ENCODE results near the gene DLG2.

DLG2 gene

GRCh38 chr11:84383576-84383975 is 1243.6 kb downstream of the DLG2 start:
- H3K79me2 ChIP-seq (ENCODE audit: control insufficient read depth, low read length) = no peaks in the 10 kb centered on the region

GRCh38 chr11:84381666-84382065 is 1245.5 kb downstream of the DLG2 start:
- H3K4me1 ChIP-seq (ENCODE audit: control insufficient read depth, low read length) = no peaks in the 10 kb centered on the region
- no peak overlapping the region for H3K4me2 ChIP-seq (ENCODE audit: low read length)
- H3K36me3 ChIP-seq (ENCODE audit: control insufficient read depth, low read length) = no peaks in the 10 kb centered on the region
- H4K20me1 ChIP-seq (ENCODE audit: control insufficient read depth, insufficient read depth, low read depth, low read length) = no peaks in the 10 kb centered on the region
- H3K4me3 ChIP-seq (ENCODE audit: low read length) = no peak overlapping the region
- TF ChIP-seq EZH2phosphoT487 (IDR thresholded peaks at IDR 0.05; ENCODE audit: borderline replicate concordance, low read length) = no peak
- no peak for TF ChIP-seq CTCF (IDR thresholded peaks at IDR 0.05; ENCODE audit: low read depth, low read length, poor library complexity, severe bottlenecking)
- H3F3A ChIP-seq (ENCODE audit: control insufficient read depth, insufficient read depth) = no peaks in the 10 kb centered on the region
- H3K79me2 ChIP-seq (ENCODE audit: control insufficient read depth, low read length) = no peaks in the 10 kb centered on the region
- no peaks in the 10 kb centered on the region for H3K27me3 ChIP-seq (ENCODE audit: control insufficient read depth, low read length)
- H3K9me2 ChIP-seq (replicated peaks; ENCODE audit: control insufficient read depth, low read length) = no peaks in the 10 kb centered on the region
- H3K27ac ChIP-seq (ENCODE audit: low read depth, low read length) = no peak overlapping the region
- no peaks in the 10 kb centered on the region for H3K9me3 ChIP-seq (ENCODE audit: control insufficient read depth, insufficient read depth, low read length)

More at GRCh38 chr11:84383576-84383975, 1243.6 kb downstream of the DLG2 start:
- H3K9me3 ChIP-seq (ENCODE audit: control insufficient read depth, insufficient read depth, low read length) = no peaks in the 10 kb centered on the region
- no peaks in the 10 kb centered on the region for H3K4me1 ChIP-seq (ENCODE audit: control insufficient read depth, low read length)
- H3K27me3 ChIP-seq (ENCODE audit: control insufficient read depth, low read length) = peaks cover 3% of the 10 kb centered on the region; the same call in 1 of the 2 replicates
- no peaks in the 10 kb centered on the region for H3K9me2 ChIP-seq (replicated peaks; ENCODE audit: control insufficient read depth, low read length)
- no peaks in the 10 kb centered on the region for H3F3A ChIP-seq (ENCODE audit: control insufficient read depth, insufficient read depth)
- H3K4me3 ChIP-seq (ENCODE audit: low read length) = no peak overlapping the region
- no peak overlapping the region for H3K27ac ChIP-seq (ENCODE audit: low read depth, low read length)
- H4K20me1 ChIP-seq (ENCODE audit: control insufficient read depth, insufficient read depth, low read depth, low read length) = no peaks in the 10 kb centered on the region
- no peak overlapping the region for H3K4me2 ChIP-seq (ENCODE audit: low read length)
- TF ChIP-seq CTCF (IDR thresholded peaks at IDR 0.05; ENCODE audit: low read depth, low read length, poor library complexity, severe bottlenecking) (no peak), EZH2phosphoT487 (IDR thresholded peaks at IDR 0.05; ENCODE audit: borderline replicate concordance, low read length) (no peak)
- no peaks in the 10 kb centered on the region for H3K36me3 ChIP-seq (ENCODE audit: control insufficient read depth, low read length)

GRCh38 chr11:84372381-84372950 is 1254.7 kb downstream of the DLG2 start:
- Histone ChIP-seq H3K9me3 (ENCODE audit: control insufficient read depth, insufficient read depth, low read length) (no peaks in the 10 kb centered on the region), H3K4me3 (ENCODE audit: low read length) (no peak overlapping the region), H3K4me1 (ENCODE audit: control insufficient read depth, low read length) (no peaks in the 10 kb centered on the region), H3K9me2 (replicated peaks; ENCODE audit: control insufficient read depth, low read length) (no peaks in the 10 kb centered on the region), H3K79me2 (ENCODE audit: control insufficient read depth, low read length) (no peaks in the 10 kb centered on the region), H3K27ac (ENCODE audit: low read depth, low read length) (no peak overlapping the region), H3F3A (ENCODE audit: control insufficient read depth, insufficient read depth) (no peaks in the 10 kb centered on the region), H4K20me1 (ENCODE audit: control insufficient read depth, insufficient read depth, low read depth, low read length) (no peaks in the 10 kb centered on the region), H3K27me3 (ENCODE audit: control insufficient read depth, low read length) (no peaks in the 10 kb centered on the region), H3K36me3 (ENCODE audit: control insufficient read depth, low read length) (no peaks in the 10 kb centered on the region), H3K4me2 (ENCODE audit: low read length) (no peak overlapping the region)
- TF ChIP-seq EZH2phosphoT487 (IDR thresholded peaks at IDR 0.05; ENCODE audit: borderline replicate concordance, low read length) = no peak
- TF ChIP-seq CTCF (IDR thresholded peaks at IDR 0.05; ENCODE audit: low read depth, low read length, poor library complexity, severe bottlenecking) = no peak

All from DOHH2 (cell line).